Prostate gland (tissue), 2 donors: Measurements from ENCODE around the gene TIPARP. TPM values are rescaled to one million over a fixed set of nuclear protein-coding genes. Genes with fewer than 3 reads are reported as not detected.
A peak's percentile ranks its signal among the peaks of the same experiment; 100 is the strongest.

ENCODE experiments used
- DNase-seq: peaks from one replicate; pipeline ENCODE4 v3.0.0-alpha.2; 2019; ENCODE audit warnings: low spot score
- H3K27ac ChIP-seq, 2 donors: fragments of 200-600 bp; sonication (generic); 2 replicates each; pipeline ENCODE4 v1.5.1; 2017 to 2019
- H3K27me3 ChIP-seq: fragments of 200-600 bp; sonication (generic); replicated peaks from 2 replicates; pipeline ENCODE4 v1.5.1; 2019; ENCODE audit not compliant: insufficient read depth
- H3K36me3 ChIP-seq, 2 donors: fragments of 200-600 bp; sonication (generic); 1 replicate in 1 of 2; 2 replicates in 1 of 2; pipeline versions ENCODE4 v1.5.1 to v1.8.1; 2017 to 2019
- H3K4me1 ChIP-seq: fragments of 200-600 bp; sonication (generic); replicated peaks from 2 replicates; pipeline ENCODE4 v1.5.1; 2019
- H3K4me3 ChIP-seq, 2 donors: fragments of 200-600 bp; sonication (generic); 2 replicates each; pipeline ENCODE4 v1.5.1; 2017 to 2019
- H3K9me3 ChIP-seq: fragments of 200-600 bp; sonication (generic); 2 replicates; pipeline ENCODE4 v1.5.1; 2017
- POLR2A ChIP-seq: fragments of 450-650 bp; IDR thresholded peaks from one replicate; pipeline ENCODE4 v1.6.1; 2016; ENCODE audit warnings: antibody characterized with exemption, mild to moderate bottlenecking
- POLR2AphosphoS5 ChIP-seq: sonication (generic); formaldehyde crosslinking; IDR thresholded peaks from one replicate; pipeline ENCODE4 v1.6.1; 2017; ENCODE audit warnings: antibody characterized with exemption
- WGBS: methylation state at CpG from one replicate; pipeline ENCODE4 v1.1.5; 2018; 5-methylcytosine and 5-hydroxymethylcytosine counted together
- intact Hi-C: fragments of 100-400 bp; cut with DNase I; formaldehyde crosslinking; loops from one replicate; pipeline ENCODE4 v1.14.2; 2022
- total RNA-seq, 2 donors: library from RNA; depleted of rRNA; stranded (reverse); fragments of >200 nt; gene quantifications; one replicate each; pipeline ENCODE4 v1.1.0, GENCODE V29; 2016
- TF ChIP-seq, protein P1 (sequence below), 4 experiments: fragments of 200-600 bp in 2 of 4; fragments of 450-650 bp in 2 of 4; sonication (generic) in 2 of 4; IDR thresholded peaks; 1 replicate in 3 of 4; 2 replicates in 1 of 4; pipeline ENCODE4 v1.5.1; 2016 to 2019; ENCODE audit warnings: antibody characterized with exemption in 4 of 4, mild to moderate bottlenecking in 2 of 4, moderate library complexity in 2 of 4

TIPARP gene
- total RNA-seq, 2 donors from 2014 or later = 31.9 to 52.0 TPM

DNA sequence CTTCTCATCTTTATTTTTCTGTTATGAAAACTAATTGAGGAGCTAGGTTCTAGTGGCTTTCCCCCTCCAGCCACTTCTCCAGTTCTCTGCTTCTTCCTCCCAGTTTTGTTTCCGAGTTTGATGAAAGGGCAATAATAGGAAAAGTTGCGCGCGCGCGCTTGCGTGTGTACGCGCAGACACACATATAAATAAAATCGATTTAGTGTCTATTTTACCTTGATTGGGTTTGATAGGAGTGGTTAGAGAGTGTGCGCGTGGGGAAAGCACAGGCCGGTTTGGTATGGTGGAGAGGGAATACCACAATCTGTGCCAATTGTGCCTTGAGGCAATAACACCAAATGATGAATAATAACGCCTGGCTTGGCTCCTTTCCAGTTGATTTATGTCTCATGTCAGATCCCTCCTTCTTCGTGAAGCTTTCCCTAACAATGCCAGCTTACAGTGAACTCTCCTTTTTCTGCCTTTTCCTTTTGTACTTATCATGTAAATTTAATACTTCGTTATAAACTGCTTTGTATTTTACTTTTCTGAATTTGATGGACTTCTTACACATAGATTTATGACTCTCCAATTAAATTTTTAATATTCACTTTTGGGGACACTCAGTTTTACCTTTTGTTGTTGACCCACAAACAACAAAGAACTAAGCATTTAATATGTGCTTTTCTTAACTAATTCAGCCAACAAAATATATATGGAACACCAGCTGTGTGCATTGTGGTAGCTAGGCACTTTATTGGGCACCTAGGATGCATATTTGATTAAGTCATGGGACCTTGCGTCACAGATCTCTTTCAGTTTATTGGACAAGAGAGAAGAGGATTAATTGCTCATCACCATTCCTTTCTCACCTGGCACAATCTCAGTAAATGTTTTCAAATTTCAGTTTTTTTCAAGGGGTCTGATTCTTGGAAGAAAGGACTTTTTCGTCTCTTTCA lies 1.7 kb downstream of the TIPARP start:
- no peaks in the 10 kb centered on the region for H3K9me3 ChIP-seq
- peaks cover 3% of the 10 kb centered on the region for H3K4me1 ChIP-seq

GRCh38 chr3:156676768-156677479 lies 2.5 kb downstream of the TIPARP start:
- TF ChIP-seq, protein P1, sequence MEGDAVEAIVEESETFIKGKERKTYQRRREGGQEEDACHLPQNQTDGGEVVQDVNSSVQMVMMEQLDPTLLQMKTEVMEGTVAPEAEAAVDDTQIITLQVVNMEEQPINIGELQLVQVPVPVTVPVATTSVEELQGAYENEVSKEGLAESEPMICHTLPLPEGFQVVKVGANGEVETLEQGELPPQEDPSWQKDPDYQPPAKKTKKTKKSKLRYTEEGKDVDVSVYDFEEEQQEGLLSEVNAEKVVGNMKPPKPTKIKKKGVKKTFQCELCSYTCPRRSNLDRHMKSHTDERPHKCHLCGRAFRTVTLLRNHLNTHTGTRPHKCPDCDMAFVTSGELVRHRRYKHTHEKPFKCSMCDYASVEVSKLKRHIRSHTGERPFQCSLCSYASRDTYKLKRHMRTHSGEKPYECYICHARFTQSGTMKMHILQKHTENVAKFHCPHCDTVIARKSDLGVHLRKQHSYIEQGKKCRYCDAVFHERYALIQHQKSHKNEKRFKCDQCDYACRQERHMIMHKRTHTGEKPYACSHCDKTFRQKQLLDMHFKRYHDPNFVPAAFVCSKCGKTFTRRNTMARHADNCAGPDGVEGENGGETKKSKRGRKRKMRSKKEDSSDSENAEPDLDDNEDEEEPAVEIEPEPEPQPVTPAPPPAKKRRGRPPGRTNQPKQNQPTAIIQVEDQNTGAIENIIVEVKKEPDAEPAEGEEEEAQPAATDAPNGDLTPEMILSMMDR (IDR thresholded peaks at IDR 0.05) = no peak
- 79% methylated on average over 3 of the region's 3 CpGs for WGBS
- Histone ChIP-seq H3K4me3 (peak overlapping the region; percentile 88 to 94), H3K9me3 (no peaks in the 10 kb centered on the region), H3K4me1 (peaks cover 3% of the 10 kb centered on the region), H3K27me3 (no peaks in the 10 kb centered on the region), H3K36me3 (no peaks in the 10 kb centered on the region), H3K27ac (peak overlapping the region in 1 of 2 donors; percentile 98)
- intact Hi-C loops = no loop called here
- no peak for DNase-seq

More for the DNA sequence above, 1.7 kb downstream of the TIPARP start:
- Histone ChIP-seq H3K4me3 (peak overlapping the region; percentile 88 to 94), H3K27ac (peak overlapping the region; percentile 96 to 98), H3K36me3 (no peaks in the 10 kb centered on the region), H3K27me3 (no peaks in the 10 kb centered on the region)
- intact Hi-C loops = loop anchor here (2.0 kb wide), 3 partner anchors 141 to 461 kb away; no protein-coding TSS in a partner anchor
- DNase-seq = peak; percentile 68
- TF ChIP-seq, protein P1 (IDR thresholded peaks at IDR 0.05) = no peak
- peak; percentile 21 for TF ChIP-seq POLR2AphosphoS5
- TF ChIP-seq POLR2A = no peak
- 10% methylated on average over 18 of the region's 18 CpGs for WGBS

GRCh38 chr3:156677536-156677935 lies 3.1 kb downstream of the TIPARP start:
- Histone ChIP-seq H3K4me3 (peak overlapping the region in 1 of 2 donors; percentile 94), H3K36me3 (no peaks in the 10 kb centered on the region), H3K9me3 (no peaks in the 10 kb centered on the region), H3K4me1 (peaks cover 3% of the 10 kb centered on the region), H3K27ac (no peak overlapping the region), H3K27me3 (no peaks in the 10 kb centered on the region)
- DNase-seq = no peak
- TF ChIP-seq POLR2AphosphoS5 (no peak), POLR2A (no peak)
- TF ChIP-seq, protein P1 (IDR thresholded peaks at IDR 0.05) = no peak
- intact Hi-C loops = no loop called here
- 43% methylated on average over 2 of the region's 2 CpGs for WGBS

DNA sequence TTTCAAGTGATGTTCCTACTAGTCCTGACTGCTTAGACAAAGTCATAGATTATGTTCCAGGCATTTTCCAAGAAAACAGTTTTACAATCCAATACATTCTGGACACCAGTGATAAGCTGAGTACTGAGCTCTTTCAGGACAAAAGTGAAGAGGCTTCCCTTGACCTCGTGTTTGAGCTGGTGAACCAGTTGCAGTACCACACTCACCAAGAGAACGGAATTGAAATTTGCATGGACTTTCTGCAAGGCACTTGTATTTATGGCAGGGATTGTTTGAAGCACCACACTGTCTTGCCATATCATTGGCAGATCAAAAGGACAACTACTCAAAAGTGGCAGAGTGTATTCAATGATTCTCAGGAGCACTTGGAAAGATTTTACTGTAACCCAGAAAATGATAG lies 3.8 kb downstream of the TIPARP start:
- Histone ChIP-seq H3K4me1 (peaks cover 3% of the 10 kb centered on the region), H3K36me3 (no peaks in the 10 kb centered on the region), H3K9me3 (no peaks in the 10 kb centered on the region), H3K27ac (no peak overlapping the region), H3K27me3 (no peaks in the 10 kb centered on the region), H3K4me3 (no peak overlapping the region)
- intact Hi-C loops = no loop called here
- TF ChIP-seq POLR2A (no peak), POLR2AphosphoS5 (no peak)
- TF ChIP-seq, protein P1 (IDR thresholded peaks at IDR 0.05) = no peak
- no peak for DNase-seq
- WGBS = 80% methylated on average over 2 of the region's 2 CpGs
